Endodermal cell (in vitro differentiated cells): ENCODE measurements around the gene DGKH. TPM values are rescaled to one million over a fixed set of nuclear protein-coding genes. Genes with fewer than 3 reads are reported as not detected.

ENCODE experiments used
- DNase-seq: peaks from one replicate; pipeline ENCODE4 v3.0.0-alpha.2; 2017
- H3K27ac ChIP-seq: 2 replicates; pipeline ENCODE4 v1.5.1; 2013; ENCODE audit warnings: mild to moderate bottlenecking, low read depth, low read length, moderate library complexity
- H3K27me3 ChIP-seq: 2 replicates; pipeline ENCODE4 v1.6.1; 2013; ENCODE audit warnings: mild to moderate bottlenecking, low read length, moderate library complexity; ENCODE audit not compliant: insufficient read depth, control insufficient read depth, poor library complexity, severe bottlenecking
- H3K36me3 ChIP-seq: 2 replicates; pipeline ENCODE4 v1.7.0; 2013; ENCODE audit warnings: mild to moderate bottlenecking, low read length, moderate library complexity; ENCODE audit not compliant: control insufficient read depth, insufficient read depth
- H3K4me1 ChIP-seq: one replicate; pipeline ENCODE4 v1.7.0; 2013; ENCODE audit warnings: low read length; ENCODE audit not compliant: control insufficient read depth, insufficient read depth
- H3K4me3 ChIP-seq: 2 replicates; pipeline ENCODE4 v1.5.1; 2013; ENCODE audit warnings: mild to moderate bottlenecking, low read length, moderate library complexity
- H3K9ac ChIP-seq: 2 replicates; pipeline ENCODE4 v1.6.1; 2013; ENCODE audit warnings: mild to moderate bottlenecking, low read length, moderate library complexity; ENCODE audit not compliant: poor library complexity, severe bottlenecking; ENCODE audit errors: extremely low read depth
- H3K9me3 ChIP-seq: 2 replicates; pipeline ENCODE4 v1.6.1; 2013; ENCODE audit warnings: mild to moderate bottlenecking, low read length, moderate library complexity; ENCODE audit not compliant: control insufficient read depth
- H3K27ac Mint-ChIP-seq: 2 replicates; pipeline ENCODE4 v1.8.0; 2020; ENCODE audit warnings: mixed read lengths
- H3K27me3 Mint-ChIP-seq: 2 replicates; pipeline ENCODE4 v1.8.0; 2021; ENCODE audit warnings: mild to moderate bottlenecking, mixed read lengths; ENCODE audit not compliant: insufficient read depth
- H3K36me3 Mint-ChIP-seq: 2 replicates; pipeline ENCODE4 v1.8.0; 2020; ENCODE audit warnings: low read depth, mixed read lengths
- H3K4me1 Mint-ChIP-seq: 2 replicates; pipeline ENCODE4 v1.8.0; 2020; ENCODE audit warnings: mixed read lengths
- H3K4me3 Mint-ChIP-seq: 2 replicates; pipeline ENCODE4 v1.8.0; 2020; ENCODE audit warnings: mild to moderate bottlenecking, moderate library complexity, mixed read lengths
- H3K9me3 Mint-ChIP-seq: 2 replicates; pipeline ENCODE4 v1.8.0; 2020; ENCODE audit warnings: mild to moderate bottlenecking, mixed read lengths
- WGBS, 2 experiments: methylation state at CpG; one replicate each; pipeline versions ENCODE4 v1.1.5 to v1.1.7; 2013; ENCODE audit warnings: missing lambda C conversion rate in 2 of 2, mixed read lengths in 1 of 2; ENCODE audit not compliant: insufficient coverage in 1 of 2, insufficient read length in 1 of 2; 5-methylcytosine and 5-hydroxymethylcytosine counted together
- total RNA-seq, 2 donors: library from RNA; stranded (reverse); fragmentation: NEBNext Ultra II Directional in 1 of 2; extraction: Animal tissue kit (Norgen Biotek cat#: 25700) in 1 of 2; gene quantifications; 2 replicates in 1 of 2; 3 replicates in 1 of 2; pipeline ENCODE4 v1.2.1, GENCODE V29; 2021
- TF ChIP-seq, protein P1 (sequence below): fragments of 200-600 bp; sonication (generic); conservative IDR thresholded peaks from 2 replicates; pipeline ENCODE4 v1.5.0; 2021; ENCODE audit warnings: antibody characterized with exemption, mild to moderate bottlenecking

Gene DGKH
- total RNA-seq, 2 donors from 2014 or later, result 7.1 to 11.5 TPM

DNA sequence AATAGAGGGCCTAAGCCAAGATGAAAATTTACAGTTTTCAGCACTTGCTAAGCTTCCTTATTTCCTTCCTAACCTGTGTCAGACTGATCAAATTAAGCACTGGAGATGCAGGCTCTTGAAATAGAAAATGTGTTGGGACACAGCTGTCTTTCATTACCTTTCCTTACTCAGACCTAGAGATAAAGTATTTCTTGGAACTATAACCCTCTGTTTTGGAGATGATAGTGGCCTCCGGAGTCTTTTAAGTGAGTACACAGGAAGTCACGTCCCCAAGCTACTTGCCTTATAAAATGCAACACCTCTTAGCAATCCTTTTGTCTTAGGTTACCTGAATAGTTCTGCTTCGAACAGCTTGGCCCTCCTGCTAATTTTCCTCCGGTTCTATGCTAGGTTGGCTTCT, 211.1 kb downstream of the DGKH start:
- TF ChIP-seq, protein P1, sequence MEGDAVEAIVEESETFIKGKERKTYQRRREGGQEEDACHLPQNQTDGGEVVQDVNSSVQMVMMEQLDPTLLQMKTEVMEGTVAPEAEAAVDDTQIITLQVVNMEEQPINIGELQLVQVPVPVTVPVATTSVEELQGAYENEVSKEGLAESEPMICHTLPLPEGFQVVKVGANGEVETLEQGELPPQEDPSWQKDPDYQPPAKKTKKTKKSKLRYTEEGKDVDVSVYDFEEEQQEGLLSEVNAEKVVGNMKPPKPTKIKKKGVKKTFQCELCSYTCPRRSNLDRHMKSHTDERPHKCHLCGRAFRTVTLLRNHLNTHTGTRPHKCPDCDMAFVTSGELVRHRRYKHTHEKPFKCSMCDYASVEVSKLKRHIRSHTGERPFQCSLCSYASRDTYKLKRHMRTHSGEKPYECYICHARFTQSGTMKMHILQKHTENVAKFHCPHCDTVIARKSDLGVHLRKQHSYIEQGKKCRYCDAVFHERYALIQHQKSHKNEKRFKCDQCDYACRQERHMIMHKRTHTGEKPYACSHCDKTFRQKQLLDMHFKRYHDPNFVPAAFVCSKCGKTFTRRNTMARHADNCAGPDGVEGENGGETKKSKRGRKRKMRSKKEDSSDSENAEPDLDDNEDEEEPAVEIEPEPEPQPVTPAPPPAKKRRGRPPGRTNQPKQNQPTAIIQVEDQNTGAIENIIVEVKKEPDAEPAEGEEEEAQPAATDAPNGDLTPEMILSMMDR, result no peak
- H3K36me3 ChIP-seq, result no peaks in the 10 kb centered on the region
- no peaks in the 10 kb centered on the region for H3K36me3 Mint-ChIP-seq
- H3K9me3 Mint-ChIP-seq, result peaks cover 12% of the 10 kb centered on the region
- no peak for DNase-seq
- H3K4me1 ChIP-seq, result no peaks in the 10 kb centered on the region
- H3K4me3 Mint-ChIP-seq, result no peak overlapping the region
- H3K4me3 ChIP-seq, result no peak overlapping the region
- no peaks in the 10 kb centered on the region for H3K27me3 Mint-ChIP-seq
- H3K27ac ChIP-seq, result no peak overlapping the region
- H3K4me1 Mint-ChIP-seq, result peaks cover 2% of the 10 kb centered on the region
- peaks cover 18% of the 10 kb centered on the region for H3K9me3 ChIP-seq
- H3K9ac ChIP-seq, result no peak overlapping the region
- 87 to 100% methylated on average over 4 of the region's 4 CpGs for WGBS, 2 experiments
- no peak overlapping the region for H3K27ac Mint-ChIP-seq
- no peaks in the 10 kb centered on the region for H3K27me3 ChIP-seq

DNA sequence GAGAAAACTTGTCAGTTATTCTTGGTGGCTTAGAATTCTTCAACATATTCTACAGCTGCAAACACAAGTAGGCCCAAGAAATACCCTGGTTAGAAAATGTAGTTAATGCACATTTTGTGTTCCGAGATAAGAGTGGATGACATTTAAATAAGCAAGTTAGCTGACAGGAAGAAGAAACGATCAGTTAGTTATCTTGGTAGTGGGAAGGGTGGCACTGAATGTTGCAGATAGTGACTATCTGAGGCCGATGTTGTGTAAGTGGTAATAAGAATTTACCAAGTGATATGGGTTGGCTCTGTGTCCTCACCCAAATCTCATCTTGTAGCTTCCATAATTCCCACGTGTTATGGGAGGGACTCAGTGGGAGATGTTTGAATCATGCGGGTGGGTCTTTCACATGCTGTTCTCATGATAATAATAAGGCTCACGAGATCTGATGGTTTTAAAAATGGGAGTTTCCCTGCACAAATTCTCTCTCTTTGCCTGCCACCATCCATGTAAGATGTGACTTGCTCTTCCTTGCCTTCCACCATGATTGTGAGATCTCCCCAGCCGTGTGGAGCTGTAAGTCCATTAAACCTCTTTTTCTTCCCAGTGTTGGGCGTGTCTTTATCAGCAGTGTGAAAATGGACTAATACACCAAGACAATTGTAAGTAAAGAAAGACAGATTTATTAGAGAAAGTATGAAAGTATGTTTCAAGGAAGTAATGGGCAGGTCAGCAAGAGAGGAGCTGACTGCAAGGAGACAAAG, 212.6 kb downstream of the DGKH start:
- no peak overlapping the region for H3K27ac Mint-ChIP-seq
- H3K36me3 ChIP-seq, result no peaks in the 10 kb centered on the region
- H3K9me3 ChIP-seq, result peaks cover 18% of the 10 kb centered on the region
- H3K27me3 ChIP-seq, result no peaks in the 10 kb centered on the region
- no peak overlapping the region for H3K27ac ChIP-seq
- peaks cover 2% of the 10 kb centered on the region for H3K4me1 Mint-ChIP-seq
- DNase-seq, result no peak
- no peaks in the 10 kb centered on the region for H3K27me3 Mint-ChIP-seq
- H3K9me3 Mint-ChIP-seq, result peaks cover 12% of the 10 kb centered on the region
- H3K36me3 Mint-ChIP-seq, result no peaks in the 10 kb centered on the region
- H3K9ac ChIP-seq, result no peak overlapping the region
- TF ChIP-seq, protein P1, result no peak
- H3K4me1 ChIP-seq, result no peaks in the 10 kb centered on the region
- no peak overlapping the region for H3K4me3 Mint-ChIP-seq
- 86 to 98% methylated on average over 5 to 8 of the region's 8 CpGs for WGBS, 2 experiments
- H3K4me3 ChIP-seq, result no peak overlapping the region

DNA sequence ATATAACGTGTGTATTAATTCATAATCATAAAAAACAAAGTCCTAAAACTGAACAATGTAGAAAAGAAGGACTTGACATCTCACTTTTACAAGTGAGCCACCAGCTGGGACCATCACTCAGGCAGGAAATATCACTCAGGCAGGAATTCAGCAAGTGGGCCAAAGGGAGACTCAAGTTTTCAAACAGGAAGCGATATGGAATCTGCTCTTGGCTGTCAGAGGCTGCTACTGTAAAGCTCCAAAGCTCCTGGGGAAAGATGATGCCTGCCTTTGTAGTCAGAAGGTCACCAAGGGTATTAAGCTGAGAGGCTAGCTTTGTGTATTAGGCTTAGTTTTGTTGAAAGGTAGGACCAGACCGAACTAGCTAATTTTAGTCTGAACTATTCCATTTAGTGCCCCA, 218.0 kb downstream of the DGKH start:
- Histone ChIP-seq H3K9me3 (peaks cover 27% of the 10 kb centered on the region), H3K27me3 (no peaks in the 10 kb centered on the region), H3K4me3 (no peak overlapping the region), H3K9ac (no peak overlapping the region), H3K36me3 (no peaks in the 10 kb centered on the region), H3K4me1 (no peaks in the 10 kb centered on the region), H3K27ac (no peak overlapping the region)
- Mint-ChIP-seq H3K9me3 (peaks cover 23% of the 10 kb centered on the region), H3K4me3 (no peak overlapping the region), H3K27me3 (no peaks in the 10 kb centered on the region), H3K4me1 (no peaks in the 10 kb centered on the region), H3K36me3 (peaks cover 4% of the 10 kb centered on the region), H3K27ac (no peak overlapping the region)
- 82 to 83% methylated on average over 1 to 3 of the region's 3 CpGs for WGBS, 2 experiments
- TF ChIP-seq, protein P1, result no peak
- no peak for DNase-seq
